NB4 (cell line): Measurements from ENCODE around the gene PYM1.
A peak's percentile ranks its signal among the peaks of the same experiment; 100 is the strongest.

Experiments
- CTCF ChIP-seq: IDR thresholded peaks from one replicate; pipeline ENCODE4 v1.5.1; 2012; ENCODE audit warnings: low read depth, low read length
- MAX ChIP-seq: IDR thresholded peaks from 2 replicates; pipeline ENCODE4 v1.6.1; 2011; ENCODE audit warnings: low read depth, low read length
- MYC ChIP-seq: IDR thresholded peaks from 2 replicates; pipeline ENCODE4 v1.6.1; 2011; ENCODE audit warnings: low read depth, low read length
- POLR2A ChIP-seq: IDR thresholded peaks from 2 replicates; pipeline ENCODE4 v1.6.1; 2011; ENCODE audit warnings: mild to moderate bottlenecking; ENCODE audit not compliant: insufficient read length; ENCODE audit errors: extremely low read depth

- TF ChIP-seq CTCF (no peak), MAX (no peak), POLR2A (peak; percentile 85), MYC (peak; percentile 67; the same call in 1 of the 2 replicates)
Observed at GRCh38 chr12:55927588-55928502, at the start of gene PYM1.
